ENCODE data around the gene PPP1R37.

GRCh38 chr19:45145270-45146189 lies 52.6 kb downstream of the PPP1R37 start:
- TF ChIP-seq SRF (IDR thresholded peaks at IDR 0.05; ENCODE audit: low read depth, low read length) (no peak), POLR2A (IDR thresholded peaks at IDR 0.05; ENCODE audit: control extremely low read depth in 1 of 2, low read depth in 2 of 2, low read length in 2 of 2) (no peak), CTCF (IDR thresholded peaks at IDR 0.05; ENCODE audit: control extremely low read depth in 1 of 3, insufficient read depth in 1 of 3, low read depth in 1 of 3, low read length in 3 of 3) (no peak), POLR2AphosphoS5 (IDR thresholded peaks at IDR 0.05; ENCODE audit: low read depth, low read length) (no peak), ZNF274 (IDR thresholded peaks at IDR 0.05; ENCODE audit: borderline replicate concordance, extremely low read depth, low read length) (no peak), CEBPB (IDR thresholded peaks at IDR 0.05; ENCODE audit: low read depth, low read length) (no peak)
